GM18909 (cell line): ENCODE measurements around the gene ABI2.
"Not testable (repeated sequence)": the region's sequence is repeated elsewhere in the genome, so short reads cannot be mapped to it uniquely, and the experiment has no call there.

Experiments used
- ATAC-seq: cut with Tn5 transposase; IDR thresholded peaks from one replicate; pipeline ENCODE4 v1.9.1; 2021; ENCODE audit warnings: mild to moderate bottlenecking; ENCODE audit not compliant: unreplicated experiment, poor library complexity

Gene ABI2

DNA sequence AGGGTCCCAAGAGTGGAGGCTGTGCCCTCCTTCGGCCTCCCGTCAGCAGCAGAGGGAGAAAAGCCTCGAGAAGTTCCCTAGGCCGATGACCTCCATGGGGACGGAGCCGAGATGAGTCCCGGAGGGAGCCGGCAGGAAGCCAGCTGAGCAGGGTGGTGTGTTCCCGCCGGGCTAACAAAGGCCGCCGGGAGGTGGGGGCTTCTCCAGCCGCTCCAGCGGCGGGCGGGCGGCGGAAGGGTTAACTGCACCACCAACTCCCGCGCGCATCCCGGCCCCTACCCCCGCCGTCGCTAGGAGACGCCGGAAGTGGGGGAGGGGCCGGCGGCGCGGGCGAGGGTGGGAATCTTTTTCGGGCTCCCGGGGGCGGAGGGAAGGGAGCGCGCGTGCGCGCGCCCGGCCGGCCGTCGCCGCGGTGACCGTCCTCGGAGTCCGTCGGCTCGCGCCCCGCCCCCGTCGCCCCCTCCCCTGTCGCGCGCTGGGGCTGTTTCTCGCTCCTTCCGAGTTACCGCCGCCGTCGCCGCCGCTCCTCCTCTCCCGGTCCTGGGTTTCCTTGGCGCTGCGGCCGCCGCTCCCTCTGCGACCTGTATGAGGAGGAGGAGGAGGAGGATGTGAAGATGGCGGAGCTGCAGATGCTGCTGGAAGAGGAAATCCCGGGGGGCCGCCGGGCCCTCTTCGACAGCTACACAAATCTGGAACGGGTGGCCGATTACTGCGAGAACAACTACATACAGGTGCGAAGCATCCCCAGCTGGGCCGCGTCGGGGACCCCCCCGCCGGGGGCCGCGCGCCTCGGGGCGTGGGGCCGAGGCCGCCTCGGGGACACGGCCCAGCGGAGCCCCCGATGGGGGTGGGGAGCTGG lies at the start of gene ABI2:
ABI2 (plus strand) TSS at position 494 of the 859 bp plus-strand sequence; CDS start at position 615, 121 bp downstream.
- peak; percentile 61 for ATAC-seq

DNA sequence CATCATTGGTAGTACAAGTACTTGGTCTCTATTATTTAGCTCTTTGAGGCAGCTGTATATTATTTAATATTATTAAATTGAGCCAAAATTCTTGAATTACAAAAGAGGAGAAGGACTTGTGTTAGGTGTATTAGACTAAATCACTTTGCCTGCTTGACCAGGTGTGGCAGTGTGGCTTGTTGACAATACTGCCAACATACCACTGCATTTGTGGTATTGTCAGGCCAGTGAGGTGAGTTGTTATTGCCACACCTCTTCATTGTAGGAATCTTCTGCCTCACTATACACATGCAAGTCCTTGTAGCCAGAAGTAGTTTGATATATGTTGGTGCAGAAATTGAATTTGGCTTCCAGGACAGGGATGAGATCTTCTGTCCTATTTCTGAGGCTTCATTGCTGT lies 48.9 kb upstream of the ABI2 start:
- ATAC-seq, result no peak

DNA sequence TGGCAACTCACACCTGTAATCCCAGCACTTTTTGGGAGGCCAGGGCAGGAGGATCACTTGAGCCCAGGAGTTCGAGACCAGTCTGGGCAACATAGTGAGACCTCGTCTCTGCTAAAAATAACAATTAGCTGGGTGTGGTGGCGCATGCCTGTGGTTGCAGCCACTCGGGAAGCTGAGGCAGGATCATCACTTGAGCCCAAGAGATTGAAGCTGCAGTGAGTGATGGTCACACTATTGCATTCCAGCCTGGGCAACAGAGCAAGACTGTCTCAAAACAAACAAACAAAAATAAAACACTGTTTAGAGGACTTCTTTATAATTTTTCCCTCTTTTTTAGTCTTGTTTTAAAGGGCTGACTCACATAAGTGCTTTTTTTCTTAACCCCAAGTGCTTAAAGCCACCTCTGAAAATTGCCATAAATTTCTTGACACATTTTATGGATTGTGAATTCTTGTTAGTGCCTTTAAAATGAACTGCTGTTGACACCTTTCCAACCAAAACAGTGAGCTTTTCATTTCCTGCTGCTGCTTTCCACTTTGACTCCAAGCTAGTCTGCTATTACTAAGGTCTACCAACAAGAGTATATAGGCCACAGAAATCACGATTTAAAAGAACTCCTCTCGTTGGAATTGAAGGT lies 47.6 kb upstream of the ABI2 start:
- ATAC-seq, result no peak

DNA sequence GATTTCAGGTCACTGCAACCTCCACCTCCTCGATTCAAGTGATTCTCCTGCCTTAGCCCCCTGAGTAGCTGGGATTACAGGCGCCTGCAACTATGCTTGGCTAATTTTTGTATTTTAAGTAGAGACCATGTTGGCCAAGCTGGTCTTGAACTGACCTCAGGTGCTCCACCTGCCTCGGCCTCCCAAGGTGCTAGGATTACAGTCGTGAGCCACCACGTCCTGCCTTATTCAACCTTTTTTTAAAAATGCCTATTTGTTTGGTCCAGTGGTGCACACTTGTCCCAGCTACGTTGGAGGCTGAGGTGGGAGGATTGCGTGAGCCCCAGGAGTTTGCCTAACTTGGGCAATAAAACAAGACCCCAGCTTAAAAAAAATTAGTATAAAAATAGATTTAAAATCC lies 46.1 kb upstream of the ABI2 start:
- ATAC-seq, result no peak

DNA sequence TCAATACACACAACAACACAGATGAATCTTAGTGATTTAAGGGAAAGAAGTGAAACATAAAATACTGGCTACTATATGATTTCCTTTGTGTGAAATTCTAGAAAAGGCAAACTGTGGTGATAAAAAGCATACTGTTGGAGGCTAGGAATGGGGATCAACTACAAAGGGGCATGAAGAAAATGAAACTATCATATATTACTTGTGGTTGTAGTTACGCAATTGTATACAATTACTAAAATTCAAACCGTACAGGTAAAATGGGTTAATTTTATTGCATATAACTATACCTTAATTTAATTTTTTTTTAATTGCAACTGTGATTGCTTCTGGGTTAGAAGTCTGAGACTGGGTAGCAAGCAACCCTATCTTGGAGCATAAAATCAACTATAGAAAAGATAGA lies 41.7 kb upstream of the ABI2 start:
- ATAC-seq, result no peak

DNA sequence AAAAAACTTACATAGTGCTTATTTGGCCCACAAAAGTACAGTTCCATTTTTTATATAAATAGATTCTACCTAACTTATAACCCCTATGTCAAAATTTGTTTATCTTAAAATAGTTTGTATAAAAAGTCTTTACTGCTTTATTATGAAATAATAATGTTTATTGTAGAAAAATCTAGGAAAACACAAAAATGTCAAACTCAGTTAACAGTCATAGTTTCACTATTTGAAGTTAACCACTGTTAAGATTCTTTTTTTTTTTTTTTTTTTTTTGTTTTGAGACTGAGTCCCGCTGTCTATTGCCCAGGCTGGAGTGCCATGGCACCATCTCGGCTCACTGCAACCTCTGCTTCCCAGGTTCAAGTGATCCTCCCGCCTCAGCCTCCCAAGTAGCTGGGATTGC lies 26.5 kb upstream of the ABI2 start:
- ATAC-seq, result no peak

DNA sequence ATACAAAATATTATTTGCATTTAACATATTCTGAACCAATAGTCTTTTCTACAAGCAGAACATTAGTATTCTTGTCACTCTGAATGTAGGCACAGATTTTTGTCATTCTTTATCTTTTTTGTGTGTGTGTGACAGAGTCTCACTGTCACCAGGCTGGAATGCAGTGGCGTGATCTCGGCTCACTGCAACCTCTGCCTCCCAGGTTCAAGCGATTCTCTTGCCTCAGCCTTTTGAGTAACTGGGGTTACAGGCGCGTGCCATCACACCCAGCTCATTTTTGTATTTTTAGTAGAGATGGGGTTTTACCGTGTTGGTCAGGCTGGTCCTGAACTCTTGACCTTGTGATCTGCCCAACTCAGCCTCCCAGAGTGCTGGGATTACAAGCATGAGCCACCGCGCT lies 25.6 kb upstream of the ABI2 start:
- ATAC-seq, result not testable (repeated sequence)

DNA sequence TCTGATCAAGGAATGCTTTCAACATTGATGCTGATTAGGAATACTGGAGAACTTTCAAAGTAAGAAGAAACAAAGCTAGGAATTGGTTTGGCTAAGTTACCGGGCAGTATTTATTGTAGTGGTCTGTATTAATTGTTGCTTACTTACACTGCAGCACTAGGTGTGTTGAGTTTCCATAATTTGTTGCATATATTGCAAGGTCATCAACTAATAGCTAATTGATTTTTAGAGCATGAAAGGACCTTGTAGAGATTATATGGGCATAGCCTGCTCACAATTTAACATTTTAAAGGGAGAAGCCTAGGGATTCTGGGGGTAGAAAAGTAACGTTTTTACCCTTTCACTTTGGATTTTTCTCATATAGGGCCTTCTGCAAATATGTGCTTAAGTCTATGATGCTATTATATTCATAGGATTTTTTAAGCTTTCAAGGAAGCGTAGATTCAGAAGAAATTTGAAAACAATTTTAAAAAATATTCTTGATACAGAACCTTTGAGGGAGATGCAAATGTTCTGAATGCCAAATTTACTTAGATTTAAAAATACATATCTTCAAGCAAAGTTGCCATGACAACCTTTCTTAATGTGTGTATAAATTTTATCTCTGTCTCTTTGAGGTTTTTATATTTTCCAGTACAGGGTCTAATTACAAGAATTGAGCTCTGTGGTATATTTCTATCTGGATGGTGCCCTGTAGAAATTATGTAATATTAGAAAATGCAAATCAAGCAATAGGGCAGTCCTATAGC lies 17.3 kb upstream of the ABI2 start:
- ATAC-seq, result no peak

DNA sequence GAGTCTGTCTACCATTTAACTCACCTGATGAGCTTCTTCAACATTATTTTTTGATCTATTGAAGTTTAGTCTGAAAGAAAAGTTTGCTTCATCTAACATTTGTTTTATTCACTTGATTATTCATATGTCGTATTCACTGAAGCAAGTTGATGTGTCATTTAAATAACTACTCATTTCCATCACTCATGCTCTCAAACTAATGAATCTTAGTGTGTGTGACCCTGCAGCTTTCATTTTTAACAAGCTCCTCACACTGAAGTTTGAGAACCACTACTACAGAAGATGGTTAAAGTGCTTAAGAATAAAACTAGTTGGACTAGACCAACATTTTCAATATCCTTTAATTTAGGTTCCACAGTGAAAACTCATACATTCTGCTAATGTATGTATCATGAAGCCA lies 1.8 kb upstream of the ABI2 start:
- ATAC-seq, result no peak

DNA sequence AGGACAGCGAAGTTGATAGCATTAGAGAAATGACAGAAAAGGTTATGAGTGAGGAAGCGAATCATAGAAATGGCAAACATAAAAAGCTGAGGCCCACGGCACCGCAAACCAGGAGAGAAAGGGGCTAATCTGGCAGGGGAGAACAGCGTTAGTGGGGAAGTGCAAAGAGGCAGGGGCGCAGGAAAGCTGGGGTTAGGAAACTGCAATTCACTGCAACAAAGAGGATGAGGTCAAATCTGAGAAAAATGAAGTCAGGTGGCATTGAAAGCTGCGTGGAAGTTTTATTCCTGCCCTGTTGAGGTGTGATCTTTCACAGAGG lies 653 bp upstream of the ABI2 start:
- ATAC-seq, result no peak

DNA sequence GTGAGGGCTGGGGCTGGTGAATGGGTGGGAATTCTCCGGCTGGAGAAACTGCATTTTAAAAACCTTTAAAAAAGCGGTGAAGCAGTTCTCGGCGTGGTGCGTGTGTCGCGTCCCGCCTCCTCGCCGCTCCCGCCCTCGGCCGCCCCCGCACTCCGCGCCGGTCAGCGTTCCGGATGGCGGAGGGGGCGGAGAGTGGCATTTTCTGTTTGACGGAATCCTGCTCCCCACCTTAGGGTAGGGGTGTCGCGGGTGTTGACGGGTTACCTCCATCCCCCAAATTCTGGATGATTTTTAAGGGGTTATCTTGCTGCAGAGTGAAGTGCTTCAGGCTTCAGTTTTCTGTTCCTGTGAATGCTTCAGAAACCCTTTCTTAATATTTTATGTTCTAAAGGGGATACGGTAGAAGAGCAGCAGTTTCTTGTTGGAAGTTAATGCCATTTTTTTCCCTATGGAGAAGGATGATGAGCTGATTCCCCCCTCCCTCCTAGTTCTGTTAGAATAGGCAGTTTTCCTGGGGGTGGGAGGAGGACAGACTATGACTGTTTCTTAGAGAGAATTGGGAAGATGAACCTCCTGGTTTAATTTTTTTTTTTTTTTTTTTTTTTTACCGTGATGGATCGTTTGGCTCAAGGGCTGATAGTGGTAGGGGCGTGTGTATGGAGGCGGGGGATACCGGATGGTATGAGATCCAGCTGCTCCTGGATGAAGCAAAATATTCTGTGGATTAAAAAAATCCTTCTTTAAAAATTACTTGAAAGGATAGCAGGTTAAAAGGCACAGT lies 756 bp downstream of the ABI2 start:
- ATAC-seq, result peak; percentile 64

DNA sequence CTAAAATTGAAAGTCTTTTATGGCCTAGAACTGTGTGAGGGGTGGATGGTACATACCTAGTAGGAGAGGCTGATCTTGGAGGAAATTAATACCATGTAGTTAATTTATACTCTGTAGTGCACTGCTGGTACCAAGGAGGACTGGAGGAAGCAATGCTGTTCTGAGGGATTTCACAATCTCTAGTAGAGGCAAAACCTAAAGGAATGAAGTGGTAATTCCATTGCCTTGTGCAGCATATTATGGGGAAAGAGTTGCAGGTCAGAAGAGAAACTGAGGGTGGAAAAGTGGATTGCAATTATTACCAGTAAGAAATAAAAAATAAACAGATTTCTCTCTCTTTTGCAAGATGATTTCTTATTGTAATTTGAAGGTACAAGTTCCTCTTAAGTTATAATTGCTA lies 2.2 kb downstream of the ABI2 start:
- no peak for ATAC-seq

DNA sequence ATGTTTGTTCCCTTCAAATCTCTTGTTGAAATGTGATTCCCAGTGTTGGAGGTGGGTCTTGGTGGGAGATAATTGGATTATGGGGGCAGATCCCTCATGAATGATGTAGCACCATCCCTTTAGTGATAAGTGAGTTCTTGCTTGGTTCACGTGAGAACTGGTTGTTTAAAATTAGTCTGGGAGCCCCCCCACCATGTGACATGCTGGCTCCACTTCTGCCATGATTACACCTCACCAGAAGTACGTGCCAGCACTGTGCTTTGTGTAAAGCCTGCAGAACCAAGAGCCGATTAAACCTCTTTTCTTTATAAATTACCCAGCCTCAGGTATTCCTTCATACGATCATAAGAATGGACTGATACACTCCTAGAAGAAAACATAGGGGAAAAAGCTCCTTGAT lies 10.1 kb downstream of the ABI2 start:
- ATAC-seq, result no peak

DNA sequence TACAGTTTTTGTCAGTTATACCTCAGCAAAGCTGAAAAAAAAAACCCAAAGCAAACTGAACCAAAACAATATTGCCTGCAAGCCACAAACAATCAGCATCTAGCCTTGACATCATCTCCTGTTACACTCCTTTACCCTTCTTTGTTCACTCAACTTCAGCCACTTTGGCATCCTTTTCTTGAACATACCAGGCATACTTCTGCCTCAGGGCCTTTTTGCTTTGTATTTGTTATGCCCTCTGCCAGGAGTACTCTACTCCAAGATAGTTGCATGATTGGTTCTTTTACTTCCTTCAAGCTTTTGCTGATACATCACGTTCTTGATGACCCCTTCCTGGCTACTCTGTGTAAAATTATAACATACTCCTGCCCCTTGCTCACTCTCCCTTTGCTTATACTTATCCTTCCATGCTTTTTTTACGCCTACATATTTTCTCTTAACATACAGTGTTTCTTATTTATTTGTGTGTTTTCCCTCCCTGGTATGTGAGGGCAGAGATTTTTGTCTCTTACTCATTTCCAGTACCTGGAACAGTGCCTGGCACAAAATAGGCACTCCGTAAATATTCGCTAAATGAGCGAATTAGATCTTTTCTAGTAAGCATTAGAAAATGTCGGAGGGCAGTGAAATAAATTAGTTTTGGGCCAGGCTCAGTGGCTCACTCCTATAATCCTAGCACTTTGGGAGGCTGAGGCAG lies 12.7 kb downstream of the ABI2 start:
- ATAC-seq, result no peak

DNA sequence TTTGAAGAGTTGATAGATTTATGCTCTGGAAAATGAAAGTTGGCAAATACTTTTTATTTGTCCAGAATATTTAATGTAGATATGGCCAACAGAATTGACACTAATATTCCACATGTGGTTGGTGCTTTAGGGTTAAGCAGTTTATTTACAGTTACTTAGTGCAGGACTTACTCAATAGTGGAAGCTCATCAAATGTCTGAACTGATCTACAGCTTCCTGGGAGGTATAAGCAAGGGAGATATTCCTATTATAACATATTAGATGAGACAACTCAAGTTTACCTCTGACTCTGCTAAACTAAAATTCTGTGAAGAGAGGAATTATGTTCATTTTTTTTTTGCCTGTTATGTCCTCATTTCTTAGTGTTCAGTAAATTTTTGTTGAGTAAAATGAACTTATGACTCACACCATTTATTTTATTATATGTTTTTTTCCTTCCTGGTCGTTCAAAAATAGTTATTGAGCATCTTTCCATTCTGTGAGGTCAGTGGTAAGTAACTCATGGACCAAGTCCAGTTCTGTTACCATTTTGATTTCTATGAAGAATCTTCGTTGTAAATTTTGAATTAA lies 13.6 kb downstream of the ABI2 start:
- no peak for ATAC-seq

DNA sequence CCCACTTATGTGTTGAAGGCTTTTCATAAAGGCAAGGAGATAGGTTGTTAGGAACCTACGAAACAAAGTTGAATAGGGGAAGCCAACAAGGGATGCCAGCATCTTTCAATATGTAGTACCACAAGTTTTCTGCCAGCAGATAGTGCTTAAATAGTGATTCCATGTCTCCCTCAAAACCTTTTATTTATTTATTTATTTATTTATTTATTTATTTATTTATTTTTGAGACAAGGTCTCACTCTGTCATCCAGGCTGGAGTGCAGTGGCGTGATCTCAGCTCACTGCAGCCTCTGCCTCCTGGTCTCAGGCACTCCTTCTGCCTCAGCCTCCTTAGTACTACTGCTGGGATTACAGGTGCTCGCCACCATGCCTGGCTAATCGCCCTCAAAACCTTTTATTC lies 14.2 kb downstream of the ABI2 start:
- ATAC-seq, result not testable (repeated sequence)

DNA sequence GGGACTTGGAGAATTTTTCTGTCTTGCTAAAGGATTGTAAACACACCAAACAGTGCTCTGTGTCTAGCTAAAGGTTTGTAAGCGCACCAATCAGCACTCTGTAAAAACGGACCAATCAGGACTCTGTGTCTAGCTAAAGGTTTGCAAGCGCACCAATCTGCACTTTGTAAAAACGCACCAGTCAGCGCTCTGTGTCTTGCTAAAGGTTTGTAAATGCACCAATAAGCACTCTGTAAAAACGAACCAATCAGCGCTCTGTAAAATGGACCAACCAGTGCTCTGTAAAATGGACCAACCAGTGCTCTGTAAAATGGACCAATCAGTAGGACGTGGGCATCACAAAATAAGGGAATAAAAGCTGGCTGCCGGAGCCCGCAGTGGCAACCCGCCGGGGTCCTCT lies 16.5 kb downstream of the ABI2 start:
- ATAC-seq, result no peak

DNA sequence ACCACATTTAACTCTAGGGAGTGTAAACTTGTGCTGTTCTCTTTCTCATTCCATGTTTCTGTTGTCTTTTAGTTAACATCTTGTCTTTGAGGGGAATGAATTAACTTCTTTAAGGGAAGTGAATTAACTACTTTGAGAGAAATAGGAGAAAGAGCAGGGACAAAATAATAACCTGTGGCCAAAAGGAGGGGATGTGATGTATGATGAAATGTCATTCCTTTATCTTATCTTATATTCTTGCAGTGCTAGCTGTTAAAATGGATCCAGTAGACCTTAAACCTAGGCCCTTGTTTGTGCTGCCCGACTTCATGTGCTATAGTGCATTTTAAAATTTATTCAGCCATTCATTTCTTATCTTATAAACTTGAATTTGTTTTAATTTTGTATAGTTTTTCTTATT lies 18.4 kb downstream of the ABI2 start:
- ATAC-seq, result no peak

DNA sequence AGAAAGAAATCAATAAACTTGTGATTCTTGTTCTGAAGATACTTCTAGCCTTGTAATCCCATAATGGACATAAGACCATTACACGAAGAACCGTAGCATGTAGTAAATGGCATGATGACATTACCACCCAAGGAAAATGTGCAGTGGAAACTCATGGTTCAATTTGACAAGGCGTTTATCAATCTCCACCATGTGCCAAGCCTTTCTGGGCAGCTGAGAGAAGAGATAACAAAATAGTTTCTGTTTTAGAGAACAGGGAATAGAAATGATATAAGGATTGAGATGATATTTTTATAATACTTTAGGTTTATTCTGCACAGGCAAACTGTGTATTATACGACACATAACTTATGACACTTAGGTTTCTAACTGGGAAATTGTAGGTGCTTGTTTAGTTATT lies 19.2 kb downstream of the ABI2 start:
- no peak for ATAC-seq
